B cell (primary cell): ENCODE measurements around the gene FRMD6.

Source experiments
- EZH2 ChIP-seq: IDR thresholded peaks from 2 replicates; pipeline ENCODE4 v1.6.1; 2012; ENCODE audit warnings: borderline replicate concordance, low read depth, mild to moderate bottlenecking, moderate library complexity, low read length; ENCODE audit not compliant: insufficient read depth, poor library complexity, severe bottlenecking
- TF ChIP-seq, protein P1 (sequence below): fragments of 200-600 bp; IDR thresholded peaks from one replicate; pipeline ENCODE4 v1.8.0; 2022; ENCODE audit warnings: antibody characterized with exemption, mild to moderate bottlenecking

DNA sequence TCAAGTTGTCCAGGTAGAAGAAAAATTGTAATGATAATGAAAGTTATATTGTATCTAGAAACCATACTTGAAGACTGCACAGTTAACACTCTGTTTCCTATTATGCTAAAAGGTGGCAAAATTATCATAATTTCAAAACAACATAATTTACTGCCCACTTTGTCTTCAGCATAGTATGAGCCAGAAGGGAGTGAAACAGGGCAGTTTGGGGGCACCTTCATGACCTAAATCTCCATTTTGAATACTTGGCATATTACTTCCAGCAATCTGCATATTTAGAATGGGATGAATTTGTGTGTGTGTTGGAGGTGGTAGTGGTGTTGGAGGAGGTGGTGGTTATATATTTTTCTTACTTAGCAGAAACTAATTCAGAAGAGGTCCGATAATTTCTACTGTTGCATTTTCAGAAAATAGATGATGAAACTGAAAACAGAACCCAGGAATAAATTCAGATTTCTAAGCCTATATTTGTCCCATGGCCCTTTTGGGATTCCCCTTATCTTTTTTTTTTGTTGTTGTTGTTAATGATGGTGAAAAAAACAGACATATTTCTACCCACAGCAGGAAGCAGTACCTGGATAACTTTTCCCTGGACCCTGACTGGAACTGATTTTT is 26.6 kb upstream of the FRMD6 start:
- TF ChIP-seq, protein P1, sequence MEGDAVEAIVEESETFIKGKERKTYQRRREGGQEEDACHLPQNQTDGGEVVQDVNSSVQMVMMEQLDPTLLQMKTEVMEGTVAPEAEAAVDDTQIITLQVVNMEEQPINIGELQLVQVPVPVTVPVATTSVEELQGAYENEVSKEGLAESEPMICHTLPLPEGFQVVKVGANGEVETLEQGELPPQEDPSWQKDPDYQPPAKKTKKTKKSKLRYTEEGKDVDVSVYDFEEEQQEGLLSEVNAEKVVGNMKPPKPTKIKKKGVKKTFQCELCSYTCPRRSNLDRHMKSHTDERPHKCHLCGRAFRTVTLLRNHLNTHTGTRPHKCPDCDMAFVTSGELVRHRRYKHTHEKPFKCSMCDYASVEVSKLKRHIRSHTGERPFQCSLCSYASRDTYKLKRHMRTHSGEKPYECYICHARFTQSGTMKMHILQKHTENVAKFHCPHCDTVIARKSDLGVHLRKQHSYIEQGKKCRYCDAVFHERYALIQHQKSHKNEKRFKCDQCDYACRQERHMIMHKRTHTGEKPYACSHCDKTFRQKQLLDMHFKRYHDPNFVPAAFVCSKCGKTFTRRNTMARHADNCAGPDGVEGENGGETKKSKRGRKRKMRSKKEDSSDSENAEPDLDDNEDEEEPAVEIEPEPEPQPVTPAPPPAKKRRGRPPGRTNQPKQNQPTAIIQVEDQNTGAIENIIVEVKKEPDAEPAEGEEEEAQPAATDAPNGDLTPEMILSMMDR, result no peak
- TF ChIP-seq EZH2, result no peak
